Gastrocnemius medialis (tissue), 4 donors: Measurements from ENCODE around the gene GLB1L. TPM values are rescaled to one million over a fixed set of nuclear protein-coding genes. Genes with fewer than 3 reads are reported as not detected.

Experiments
- ATAC-seq, 2 donors: fragments of 150-250 bp; one replicate each; pipeline ENCODE4 v1.9.1; 2016
- DNase-seq, 2 donors: peaks; one replicate each; pipeline ENCODE4 v3.0.0-alpha.2; 2019
- H3K27ac ChIP-seq, 4 donors: fragments of 200-600 bp; sonication (generic); 1 replicate in 1 of 4; 2 replicates in 3 of 4; pipeline ENCODE4 v1.5.1; 2016 to 2018; ENCODE audit warnings: mild to moderate bottlenecking in 2 of 4, moderate library complexity in 1 of 4
- H3K27me3 ChIP-seq, 3 donors: fragments of 200-600 bp; sonication (generic) in 2 of 3; 1 replicate in 1 of 3; 2 replicates in 2 of 3; pipeline versions ENCODE4 v1.5.1 to v1.6.0; 2016 to 2019; ENCODE audit warnings: mild to moderate bottlenecking in 1 of 3, moderate library complexity in 1 of 3
- H3K36me3 ChIP-seq, 2 donors: fragments of 200-600 bp; sonication (generic) in 1 of 2; one replicate each; pipeline ENCODE4 v1.5.1; 2017 to 2018
- H3K4me1 ChIP-seq, 2 donors: fragments of 200-600 bp; sonication (generic) in 1 of 2; one replicate each; pipeline ENCODE4 v1.5.1; 2016 to 2017; ENCODE audit warnings: mild to moderate bottlenecking in 2 of 2
- H3K4me3 ChIP-seq, 4 donors: fragments of 200-600 bp; sonication (generic) in 3 of 4; 1 replicate in 1 of 4; 2 replicates in 3 of 4; pipeline ENCODE4 v1.5.1; 2016 to 2019; ENCODE audit warnings: mild to moderate bottlenecking in 2 of 4
- H3K9me3 ChIP-seq, 3 donors: fragments of 200-600 bp; sonication (generic) in 2 of 3; 1 replicate in 1 of 3; 2 replicates in 2 of 3; pipeline ENCODE4 v1.5.1; 2016 to 2019
- CTCF ChIP-seq, 5 experiments: fragments of 450-650 bp in 3 of 5; fragments of 200-600 bp in 2 of 5; sonication (generic) in 2 of 5; IDR thresholded peaks in 4 of 5; conservative IDR thresholded peaks in 1 of 5; 1 replicate in 4 of 5; 2 replicates in 1 of 5; pipeline ENCODE4 v1.5.1; 2016 to 2019; ENCODE audit warnings: antibody characterized with exemption in 5 of 5, mild to moderate bottlenecking in 3 of 5, moderate library complexity in 3 of 5
- POLR2A ChIP-seq, 2 donors: fragments of 450-650 bp; IDR thresholded peaks; one replicate each; pipeline ENCODE4 v1.6.1; 2017; ENCODE audit warnings: antibody characterized with exemption in 2 of 2, mild to moderate bottlenecking in 2 of 2, moderate library complexity in 2 of 2
- in situ Hi-C, 4 donors: fragments of 200-750 bp; cut with MboI; loops; one replicate each; pipeline versions ENCODE4 v1.15.0 to v1.8.0; 2017; ENCODE audit warnings: low sequenced_read_pairs in 4 of 4
- intact Hi-C: fragments of 100-400 bp; cut with DNase I; formaldehyde crosslinking; loops from one replicate; pipeline ENCODE4 v1.15.1; 2023; ENCODE audit warnings: low total_unique reads
- total RNA-seq, 4 donors: library from RNA; depleted of rRNA; stranded (reverse); fragments of >200 nt; gene quantifications; one replicate each; pipeline versions ENCODE4 v1.1.0 to v1.2.3, GENCODE V29; 2016

The GLB1L gene
- total RNA-seq, 4 donors from 2014 or later = 1.0 to 3.6 (median 1.3) TPM

GRCh38 chr2:219223831-219224610 is 21.2 kb downstream of the GLB1L start:
- in situ Hi-C loops (no loop called here), intact Hi-C loops (no loop called here)
- TF ChIP-seq CTCF (IDR thresholded peaks at IDR 0.05 in 4 of 5, conservative IDR thresholded peaks at IDR 0.05 in 1 of 5) (no peak), POLR2A (IDR thresholded peaks at IDR 0.05) (no peak)
- DNase-seq (no peak), ATAC-seq (no peak)
- Histone ChIP-seq H3K9me3 (no peaks in the 10 kb centered on the region), H3K36me3 (peaks cover 9 to 80% of the 10 kb centered on the region in 2 donors), H3K4me1 (peaks cover 24 to 26% of the 10 kb centered on the region in 2 donors), H3K27ac (no peak overlapping the region), H3K27me3 (no peaks in the 10 kb centered on the region), H3K4me3 (no peak overlapping the region)

DNA sequence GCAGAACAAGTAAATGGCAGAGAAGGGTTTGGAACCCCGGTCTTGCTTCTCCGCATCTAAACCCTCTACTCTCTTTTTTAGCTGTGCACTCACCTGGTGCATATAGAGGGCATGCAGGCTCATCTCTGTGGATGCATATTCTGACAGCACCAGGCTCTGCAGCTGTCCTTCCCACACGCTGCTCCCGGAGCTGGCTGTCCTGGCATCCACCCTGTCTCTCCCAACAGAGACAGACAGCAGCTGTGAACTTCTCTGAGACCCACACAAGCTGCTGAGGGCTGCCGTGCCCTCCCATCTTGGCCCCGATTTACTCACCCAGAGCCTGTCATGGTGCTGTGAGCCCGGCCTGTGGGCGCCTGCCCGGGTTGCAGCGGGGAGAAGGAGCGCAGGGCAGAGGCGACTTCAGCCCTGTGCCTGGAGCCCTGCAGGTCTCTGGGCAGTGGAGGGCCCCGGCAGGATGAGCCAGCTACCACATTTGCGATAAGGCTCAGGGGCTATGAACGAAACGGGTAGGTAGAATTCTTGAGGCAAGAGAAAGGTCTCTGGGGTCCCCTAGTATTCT is 23.2 kb downstream of the GLB1L start:
- no peak overlapping the region for H3K27ac ChIP-seq
- DNase-seq (no peak), ATAC-seq (no peak)
- TF ChIP-seq CTCF (IDR thresholded peaks at IDR 0.05 in 4 of 5, conservative IDR thresholded peaks at IDR 0.05 in 1 of 5) = no peak
- TF ChIP-seq POLR2A (IDR thresholded peaks at IDR 0.05) = no peak
- H3K9me3 ChIP-seq = no peaks in the 10 kb centered on the region
- H3K4me1 ChIP-seq = peaks cover 18 to 29% of the 10 kb centered on the region in 2 donors
- intact Hi-C loops (no loop called here), in situ Hi-C loops (no loop called here)
- no peaks in the 10 kb centered on the region for H3K27me3 ChIP-seq
- peaks cover 9 to 71% of the 10 kb centered on the region in 2 donors for H3K36me3 ChIP-seq
- H3K4me3 ChIP-seq = no peak overlapping the region

DNA sequence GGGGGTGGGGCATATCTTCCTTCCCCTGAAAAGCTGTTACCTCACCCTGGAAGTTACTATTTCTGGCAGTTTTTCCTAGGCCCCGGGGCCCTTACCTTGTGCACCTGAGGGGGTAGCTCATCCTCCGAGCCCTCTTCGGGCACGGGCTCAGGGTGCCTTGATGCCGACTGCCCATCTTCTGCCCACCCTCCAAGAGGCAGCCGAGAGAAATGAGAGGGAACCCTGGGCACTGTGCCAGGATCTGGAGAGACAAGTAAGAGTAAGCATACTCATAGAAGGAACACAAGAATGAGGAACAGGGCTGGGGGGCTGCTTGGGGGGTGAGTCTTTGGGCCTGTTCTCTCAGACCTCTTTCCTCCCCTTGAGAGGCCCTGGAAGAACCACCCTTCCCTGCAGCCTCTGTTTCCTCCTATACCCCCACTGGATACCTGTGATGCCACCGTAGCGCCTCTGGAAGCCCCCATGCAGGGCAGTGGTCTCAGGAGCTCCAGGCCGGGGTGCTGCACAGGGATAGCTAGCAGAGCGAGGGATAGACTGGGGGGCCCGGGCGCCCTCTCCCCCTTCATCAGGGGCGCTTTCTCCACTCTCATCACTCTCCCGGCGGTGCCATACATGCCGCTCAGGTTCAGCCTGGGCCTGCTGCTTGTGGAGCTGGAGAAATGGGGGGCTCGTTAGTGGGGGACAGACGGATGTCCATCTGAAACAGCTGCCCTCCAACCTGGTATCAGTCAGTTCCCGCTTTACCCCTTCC is 24.4 kb downstream of the GLB1L start:
- Histone ChIP-seq H3K4me1 (peaks cover 19 to 29% of the 10 kb centered on the region in 2 donors), H3K27me3 (no peaks in the 10 kb centered on the region), H3K9me3 (no peaks in the 10 kb centered on the region), H3K27ac (peak overlapping the region in 2 of 4 donors; percentile 6 to 95), H3K4me3 (no peak overlapping the region), H3K36me3 (peaks cover 9 to 71% of the 10 kb centered on the region in 2 donors)
- in situ Hi-C loops = no loop called here
- no peak for TF ChIP-seq POLR2A (IDR thresholded peaks at IDR 0.05)
- intact Hi-C loops = no loop called here
- DNase-seq (no peak), ATAC-seq (no peak)

DNA sequence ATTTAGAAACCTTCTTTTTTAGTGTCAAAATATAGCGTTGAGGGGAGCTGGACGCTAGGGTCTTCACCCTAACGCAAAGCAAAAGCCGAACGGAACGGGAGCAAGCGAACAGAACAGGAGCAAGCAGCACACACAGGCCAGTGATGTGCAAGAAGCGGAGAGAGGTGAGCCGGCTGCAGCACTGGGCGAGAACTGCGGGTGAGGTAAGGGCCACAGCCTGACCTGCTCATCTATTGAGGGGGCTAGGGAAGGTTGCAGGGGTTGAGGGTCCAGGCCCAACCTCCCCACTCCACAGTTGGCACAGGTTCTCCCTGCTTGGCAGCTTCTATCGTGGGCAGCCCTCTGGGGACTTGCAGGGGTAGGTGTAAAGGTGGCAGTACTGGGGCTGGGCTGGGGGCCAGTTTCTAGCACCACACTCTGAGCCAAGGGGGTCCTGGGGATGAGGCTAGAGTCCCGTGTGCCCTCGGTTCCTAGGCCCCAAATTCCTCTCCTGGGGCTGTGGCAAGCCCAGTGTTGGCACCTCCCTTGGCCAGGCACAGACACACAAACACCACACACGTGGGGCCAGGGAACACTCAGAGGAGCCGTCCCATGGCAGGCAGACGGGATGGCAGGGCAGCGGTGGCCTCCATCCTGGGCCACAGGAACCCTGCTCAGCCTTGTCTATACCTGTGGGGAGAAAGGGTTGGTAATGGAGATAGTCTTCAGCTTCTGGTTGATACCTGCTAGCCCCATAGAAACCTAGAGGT is 25.3 kb downstream of the GLB1L start:
- Histone ChIP-seq H3K27me3 (no peaks in the 10 kb centered on the region), H3K4me3 (peak overlapping the region in 1 of 4 donors; percentile 74), H3K9me3 (no peaks in the 10 kb centered on the region), H3K4me1 (peaks cover 19 to 29% of the 10 kb centered on the region in 2 donors), H3K27ac (peak overlapping the region; percentile 87 to 99 (median 94)), H3K36me3 (peaks cover 9 to 69% of the 10 kb centered on the region in 2 donors)
- in situ Hi-C loops = no loop called here
- DNase-seq = no peak
- no peak for ATAC-seq
- no peak for TF ChIP-seq CTCF (IDR thresholded peaks at IDR 0.05 in 4 of 5, conservative IDR thresholded peaks at IDR 0.05 in 1 of 5)
- TF ChIP-seq POLR2A (IDR thresholded peaks at IDR 0.05) = no peak
- intact Hi-C loops = loop anchor here (1.0 kb wide), 1 partner anchor 9 kb away; the partner anchor contains the start of genes ANKZF1 and ATG9A
